OCI-LY3 (cell line): ENCODE data around the gene TAS2R60.
"Not testable (repeated sequence)": the region's sequence is repeated elsewhere in the genome, so short reads cannot be mapped to it uniquely, and the experiment has no call there.

Source experiments
- CTCF ChIP-seq: fragments of 200-600, 300-600 bp; sonication (generic); IDR thresholded peaks from 2 replicates; pipeline ENCODE4 v1.5.1; 2014; ENCODE audit warnings: antibody characterized with exemption, low read length, low read depth
- EZH2phosphoT487 ChIP-seq: fragments of 200-600 bp; shearing (Covaris generic); IDR thresholded peaks from 2 replicates; pipeline ENCODE4 v1.6.1; 2018; ENCODE audit warnings: antibody characterized with exemption, mixed run types, low read depth

GRCh38 chr7:143486266-143486665, 43.0 kb downstream of the TAS2R60 start:
- TF ChIP-seq CTCF, EZH2phosphoT487: not testable (repeated sequence)
